ENCODE results near the gene TMEM168.
"Not testable (repeated sequence)": the region's sequence is repeated elsewhere in the genome, so short reads cannot be mapped to it uniquely, and the experiment has no call there.

Gene TMEM168, protein sequence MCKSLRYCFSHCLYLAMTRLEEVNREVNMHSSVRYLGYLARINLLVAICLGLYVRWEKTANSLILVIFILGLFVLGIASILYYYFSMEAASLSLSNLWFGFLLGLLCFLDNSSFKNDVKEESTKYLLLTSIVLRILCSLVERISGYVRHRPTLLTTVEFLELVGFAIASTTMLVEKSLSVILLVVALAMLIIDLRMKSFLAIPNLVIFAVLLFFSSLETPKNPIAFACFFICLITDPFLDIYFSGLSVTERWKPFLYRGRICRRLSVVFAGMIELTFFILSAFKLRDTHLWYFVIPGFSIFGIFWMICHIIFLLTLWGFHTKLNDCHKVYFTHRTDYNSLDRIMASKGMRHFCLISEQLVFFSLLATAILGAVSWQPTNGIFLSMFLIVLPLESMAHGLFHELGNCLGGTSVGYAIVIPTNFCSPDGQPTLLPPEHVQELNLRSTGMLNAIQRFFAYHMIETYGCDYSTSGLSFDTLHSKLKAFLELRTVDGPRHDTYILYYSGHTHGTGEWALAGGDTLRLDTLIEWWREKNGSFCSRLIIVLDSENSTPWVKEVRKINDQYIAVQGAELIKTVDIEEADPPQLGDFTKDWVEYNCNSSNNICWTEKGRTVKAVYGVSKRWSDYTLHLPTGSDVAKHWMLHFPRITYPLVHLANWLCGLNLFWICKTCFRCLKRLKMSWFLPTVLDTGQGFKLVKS

GRCh38 chr7:112789817-112790585 lies at the start of gene TMEM168:
Gene TMEM168, minus strand, starts transcription at chr7:112790393. Its CDS starts 5,568 bp downstream, at chr7:112784825.
- peak; percentile 89 for DNase-seq

GRCh38 chr7:112835928-112836327 lies 45.7 kb upstream of the TMEM168 start:
- DNase-seq, result not testable (repeated sequence)

DNA sequence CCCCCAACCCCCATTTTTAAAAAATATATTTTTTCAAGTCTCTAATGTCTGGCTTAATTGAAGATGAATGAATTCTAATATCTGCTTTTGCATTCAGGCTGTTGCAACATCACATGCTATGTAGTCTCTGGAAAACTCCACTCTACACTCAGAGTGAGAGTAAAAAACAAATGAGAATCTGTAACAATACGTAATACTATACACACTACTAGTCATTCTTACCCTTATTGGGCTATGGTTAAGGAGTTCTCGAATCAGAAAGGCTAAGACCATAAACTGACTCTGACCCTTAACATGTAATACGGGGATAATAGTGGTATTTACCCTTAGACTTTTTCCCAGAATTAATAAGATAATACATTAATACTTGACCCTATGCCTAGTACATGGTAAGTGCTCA lies 42.9 kb upstream of the TMEM168 start:
- DNase-seq, result no peak

GRCh38 chr7:112830769-112831168 lies 40.6 kb upstream of the TMEM168 start:
- DNase-seq, result no peak

DNA sequence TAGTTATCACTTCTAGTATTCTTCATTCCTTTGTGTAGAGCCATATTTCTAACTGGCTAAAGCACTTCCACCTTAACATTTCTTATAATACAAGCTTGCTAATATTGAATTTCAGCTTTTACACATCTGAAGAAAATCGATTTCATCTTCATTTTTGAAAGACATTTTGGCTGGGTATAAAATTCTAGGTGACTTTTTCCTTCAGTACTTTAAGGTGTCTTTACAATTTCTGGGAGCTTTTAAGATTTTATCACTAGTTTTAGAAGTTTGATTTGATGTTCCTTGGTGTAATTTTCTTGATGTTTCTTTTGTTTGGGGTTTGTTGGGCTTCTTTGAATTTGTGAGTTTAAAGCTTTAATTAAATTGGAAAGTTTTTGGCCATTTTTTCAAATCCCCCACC lies 38.5 kb upstream of the TMEM168 start:
- no peak for DNase-seq

- no peak for DNase-seq
Observed at GRCh38 chr7:112821345-112821744, 31.2 kb upstream of the TMEM168 start.

GRCh38 chr7:112819536-112819935 lies 29.3 kb upstream of the TMEM168 start:
- no peak for DNase-seq

DNA sequence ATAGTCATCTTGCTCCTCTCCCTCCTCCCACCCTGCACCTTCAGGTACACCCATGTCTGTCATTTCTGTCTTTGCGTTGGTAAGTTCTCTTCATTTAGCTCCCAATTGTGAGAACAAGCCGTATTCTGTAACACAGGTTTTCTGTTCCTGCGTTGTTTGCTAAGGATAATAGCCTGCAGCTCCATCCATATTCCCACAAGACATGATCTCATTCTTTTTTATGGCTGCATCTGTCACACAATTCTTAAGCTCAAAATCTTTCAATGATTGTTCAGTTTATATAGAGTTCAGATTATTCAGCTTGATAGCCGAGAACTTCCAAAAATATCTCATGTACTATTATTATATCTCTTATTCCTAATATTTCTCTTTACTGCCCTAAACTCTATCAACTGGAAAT lies 16.0 kb upstream of the TMEM168 start:
- DNase-seq, result no peak

GRCh38 chr7:112802406-112802805 lies 12.2 kb upstream of the TMEM168 start:
- DNase-seq, result no peak

DNA sequence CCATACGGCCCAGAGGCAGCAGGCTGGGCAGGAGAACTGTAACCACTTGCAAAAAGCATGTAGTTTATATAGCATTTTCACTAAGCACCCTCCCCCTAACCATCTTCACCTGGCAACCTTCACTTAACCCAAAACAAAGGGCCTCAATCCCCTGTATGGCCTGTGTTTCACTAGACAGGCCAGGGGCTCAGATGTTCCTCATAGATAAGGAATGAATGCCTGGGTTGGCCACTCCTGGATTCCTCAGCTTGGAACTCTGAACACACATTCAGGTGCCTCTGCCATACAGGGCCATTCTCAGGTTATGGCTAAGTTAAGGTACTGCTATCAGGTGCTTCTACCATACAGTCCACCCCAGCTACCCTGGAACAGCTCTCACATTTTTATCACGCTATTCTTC lies 10.3 kb upstream of the TMEM168 start:
- DNase-seq, result no peak

- no peak for DNase-seq
Observed at GRCh38 chr7:112799448-112800120, 9.4 kb upstream of the TMEM168 start.

DNA sequence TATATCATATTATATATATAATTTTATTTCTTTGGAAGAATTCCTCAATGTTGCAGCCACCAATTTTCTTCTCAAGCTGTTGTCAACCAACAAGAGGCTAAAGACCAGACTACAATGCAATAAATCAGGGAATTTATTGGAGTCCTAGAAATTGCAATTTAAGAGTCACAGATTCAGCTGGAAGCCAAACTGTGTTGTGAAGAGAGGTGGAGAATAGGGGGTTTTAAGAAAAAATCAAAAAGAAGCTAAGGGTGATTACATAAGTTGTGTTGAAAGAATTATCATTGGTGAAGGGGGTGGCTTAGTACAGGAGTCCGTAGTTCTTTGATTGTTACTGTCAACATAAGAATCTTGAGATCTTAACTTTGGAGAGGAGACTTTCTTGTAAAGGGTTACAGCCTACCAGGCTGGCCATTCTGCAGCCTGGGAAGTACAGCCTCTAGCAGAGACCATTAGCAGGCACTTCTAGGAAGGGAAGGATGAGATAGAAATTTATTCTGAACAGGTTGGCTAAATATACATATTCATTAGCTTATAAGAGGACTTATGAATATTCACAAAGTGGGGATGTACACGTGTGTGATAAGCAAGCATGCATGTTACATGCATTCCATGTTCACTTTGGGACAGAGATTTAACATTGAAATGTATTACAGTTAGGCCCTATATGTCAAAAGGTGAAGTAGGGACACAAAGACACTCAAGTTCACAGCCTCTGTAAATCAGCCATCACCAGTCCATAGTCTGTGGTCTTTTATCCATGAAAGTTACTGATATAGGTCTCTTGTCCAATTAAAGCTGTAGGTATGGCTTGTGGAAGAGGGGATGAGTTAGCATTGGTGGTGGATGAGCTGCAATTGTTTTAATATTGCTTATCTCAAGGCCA lies 8.3 kb upstream of the TMEM168 start:
- no peak for DNase-seq

GRCh38 chr7:112796552-112796951 lies 6.4 kb upstream of the TMEM168 start:
- not testable (repeated sequence) for DNase-seq

GRCh38 chr7:112792441-112792840 lies 2.2 kb upstream of the TMEM168 start:
- no peak for DNase-seq

- no peak for DNase-seq
Observed at GRCh38 chr7:112791465-112792168, 1.4 kb upstream of the TMEM168 start.

DNA sequence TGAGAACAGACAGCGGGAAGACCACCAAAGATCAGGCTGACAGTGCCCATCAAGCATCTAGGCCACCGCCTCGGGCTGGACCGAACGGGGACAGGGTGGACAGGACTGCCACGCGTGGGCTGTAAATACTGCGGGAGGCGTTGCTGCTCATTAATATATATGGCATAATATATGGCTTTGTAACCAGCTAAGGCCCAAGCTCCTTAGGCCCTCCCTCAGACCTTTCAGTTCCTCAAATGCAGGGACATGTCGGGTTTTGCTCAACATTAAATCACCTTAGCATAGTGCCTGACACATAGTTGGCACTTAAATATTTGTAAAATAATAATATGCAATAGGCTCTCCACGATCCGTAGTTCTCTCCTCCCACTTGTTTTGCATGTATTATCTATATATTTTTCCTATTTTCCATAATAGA lies 402 bp upstream of the TMEM168 start:
- no peak for DNase-seq

GRCh38 chr7:112789453-112789816 lies 758 bp downstream of the TMEM168 start:
- DNase-seq, result no peak

GRCh38 chr7:112788778-112789343 lies 1.3 kb downstream of the TMEM168 start:
- no peak for DNase-seq

DNA sequence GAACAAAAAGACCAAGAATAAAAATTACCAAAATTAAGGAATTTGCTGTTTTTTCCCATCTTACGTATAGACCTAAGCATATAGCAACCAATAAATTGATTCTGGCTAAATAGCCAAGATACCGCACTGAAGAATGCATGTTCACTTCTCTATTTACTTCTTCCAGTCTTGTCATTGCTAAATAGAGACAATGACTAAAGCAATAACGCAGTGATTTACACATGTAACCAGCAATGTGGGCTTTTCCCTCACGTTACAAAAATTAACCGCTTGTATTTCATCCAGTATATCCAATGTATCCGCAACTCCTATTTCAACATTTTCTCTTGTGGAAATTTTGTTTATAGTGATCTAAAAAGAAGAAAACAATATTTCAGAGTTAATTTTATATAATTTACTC lies 5.6 kb downstream of the TMEM168 start:
- no peak for DNase-seq

DNA sequence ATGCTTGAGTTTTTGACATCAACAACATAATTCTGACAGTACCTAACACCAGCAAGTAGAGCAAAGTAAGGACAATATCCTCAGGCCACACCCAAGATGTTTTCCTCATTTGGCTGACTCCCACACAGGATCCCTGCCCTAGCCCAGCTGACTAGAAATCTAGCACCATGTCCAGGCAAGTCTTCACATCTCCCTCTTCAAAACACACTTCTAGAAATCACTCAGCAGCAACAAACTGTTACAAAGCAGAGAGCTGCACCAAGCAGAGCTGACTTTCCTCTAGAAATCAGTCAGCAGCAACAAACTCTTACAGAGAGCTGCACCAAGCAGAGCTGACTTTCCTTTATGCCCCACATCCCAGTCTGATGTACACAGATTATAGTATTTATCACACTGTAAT lies 7.7 kb downstream of the TMEM168 start:
- DNase-seq, result no peak

GRCh38 chr7:112781558-112781957 lies 8.6 kb downstream of the TMEM168 start:
- DNase-seq, result no peak
